Liver (tissue), 9 donors: Measurements from ENCODE around the gene PER1. TPM values are rescaled to one million over a fixed set of nuclear protein-coding genes. Genes with fewer than 3 reads are reported as not detected.
"Not testable (repeated sequence)": the region's sequence is repeated elsewhere in the genome, so short reads cannot be mapped to it uniquely, and the experiment has no call there.

Experiments
- DNase-seq: peaks from one replicate; pipeline ENCODE4 v3.0.0-alpha.2; 2017; ENCODE audit warnings: low spot score
- H3K27ac ChIP-seq, 2 donors: one replicate each; pipeline ENCODE4 v1.7.0; 2013; ENCODE audit warnings: inconsistent platforms in 2 of 2, low read length in 2 of 2, control low read depth in 1 of 2, low read depth in 1 of 2, mild to moderate bottlenecking in 1 of 2
- H3K27me3 ChIP-seq, 4 donors: one replicate each; pipeline versions ENCODE4 v1.6.1 to v1.7.0; 2013; ENCODE audit warnings: low read length in 3 of 4, inconsistent platforms in 1 of 4, mild to moderate bottlenecking in 1 of 4, moderate library complexity in 1 of 4; ENCODE audit not compliant: control insufficient read depth in 4 of 4, insufficient read depth in 4 of 4
- H3K36me3 ChIP-seq, 4 donors: one replicate each; pipeline versions ENCODE4 v1.6.1 to v1.7.0; 2013; ENCODE audit warnings: low read length in 3 of 4, mild to moderate bottlenecking in 3 of 4, low read depth in 1 of 4, moderate library complexity in 1 of 4; ENCODE audit not compliant: control insufficient read depth in 4 of 4, insufficient read depth in 3 of 4
- H3K4me1 ChIP-seq, 4 donors: one replicate each; pipeline versions ENCODE4 v1.6.1 to v1.7.0; 2013; ENCODE audit warnings: low read length in 3 of 4, mild to moderate bottlenecking in 3 of 4, moderate library complexity in 1 of 4; ENCODE audit not compliant: control insufficient read depth in 4 of 4, insufficient read depth in 4 of 4
- H3K4me3 ChIP-seq, 3 donors: one replicate each; pipeline versions ENCODE4 v1.6.1 to v1.7.0; 2013; ENCODE audit warnings: low read length in 3 of 3, control low read depth in 1 of 3, low read depth in 1 of 3, mild to moderate bottlenecking in 1 of 3
- H3K9ac ChIP-seq, 2 donors: one replicate each; pipeline ENCODE4 v1.7.0; 2013; ENCODE audit warnings: low read length in 2 of 2, mild to moderate bottlenecking in 2 of 2, moderate library complexity in 2 of 2, control low read depth in 1 of 2, low read depth in 1 of 2
- H3K9me3 ChIP-seq, 4 donors: one replicate each; pipeline versions ENCODE4 v1.6.1 to v1.7.0; 2013; ENCODE audit warnings: low read length in 3 of 4; ENCODE audit not compliant: control insufficient read depth in 4 of 4
- ATF3 ChIP-seq: IDR thresholded peaks from 2 replicates; pipeline ENCODE4 v1.6.1; 2016; ENCODE audit warnings: antibody characterized with exemption
- EGR1 ChIP-seq, 2 donors: IDR thresholded peaks; 2 replicates each; pipeline ENCODE4 v1.6.1; 2016 to 2018; ENCODE audit warnings: antibody characterized with exemption in 2 of 2, low read depth in 2 of 2
- FOXA1 ChIP-seq: IDR thresholded peaks from 2 replicates; pipeline ENCODE4 v1.6.1; 2016; ENCODE audit warnings: antibody characterized with exemption
- FOXA2 ChIP-seq: IDR thresholded peaks from 2 replicates; pipeline ENCODE4 v1.6.1; 2016; ENCODE audit warnings: antibody characterized with exemption
- GABPA ChIP-seq, 2 donors: IDR thresholded peaks in 1 of 2; conservative IDR thresholded peaks in 1 of 2; 2 replicates each; pipeline ENCODE4 v1.6.1; 2016; ENCODE audit warnings: antibody characterized with exemption in 2 of 2, mild to moderate bottlenecking in 1 of 2, moderate library complexity in 1 of 2
- HNF4A ChIP-seq, 2 donors: conservative IDR thresholded peaks; 2 replicates each; pipeline ENCODE4 v1.6.1; 2016; ENCODE audit warnings: antibody characterized with exemption in 2 of 2, mild to moderate bottlenecking in 2 of 2
- HNF4G ChIP-seq: IDR thresholded peaks from 2 replicates; pipeline ENCODE4 v1.6.1; 2016; ENCODE audit warnings: antibody characterized with exemption
- JUND ChIP-seq, 2 donors: IDR thresholded peaks; 2 replicates each; pipeline ENCODE4 v1.6.1; 2016; ENCODE audit warnings: antibody characterized with exemption in 2 of 2
- MAX ChIP-seq: IDR thresholded peaks from 2 replicates; pipeline ENCODE4 v1.6.1; 2016; ENCODE audit warnings: antibody characterized with exemption
- NR2F2 ChIP-seq: IDR thresholded peaks from 2 replicates; pipeline ENCODE4 v1.6.1; 2016; ENCODE audit warnings: antibody characterized with exemption
- RAD21 ChIP-seq, 2 donors: IDR thresholded peaks; 2 replicates each; pipeline ENCODE4 v1.6.1; 2016; ENCODE audit warnings: antibody characterized with exemption in 2 of 2, mild to moderate bottlenecking in 2 of 2
- REST ChIP-seq: IDR thresholded peaks from 2 replicates; pipeline ENCODE4 v1.6.1; 2016; ENCODE audit warnings: antibody characterized with exemption, mild to moderate bottlenecking
- RXRA ChIP-seq, 2 donors: IDR thresholded peaks; 2 replicates each; pipeline ENCODE4 v1.6.1; 2017 to 2018; ENCODE audit warnings: antibody characterized with exemption in 2 of 2, mild to moderate bottlenecking in 1 of 2
- SP1 ChIP-seq: IDR thresholded peaks from 2 replicates; pipeline ENCODE4 v1.6.1; 2018; ENCODE audit warnings: antibody characterized with exemption, mild to moderate bottlenecking
- TAF1 ChIP-seq: conservative IDR thresholded peaks from 2 replicates; pipeline ENCODE4 v1.6.1; 2016; ENCODE audit warnings: antibody characterized with exemption, mild to moderate bottlenecking
- YY1 ChIP-seq: IDR thresholded peaks from 2 replicates; pipeline ENCODE4 v1.6.1; 2016; ENCODE audit warnings: antibody characterized with exemption, mild to moderate bottlenecking
- WGBS: extraction: QIAGEN DNeasy Blood & Tissue Kit; methylation state at CpG from one replicate; pipeline ENCODE4 v1.1.7; 2013; 5-methylcytosine and 5-hydroxymethylcytosine counted together
- polyA plus RNA-seq, 2 donors: library from polyadenylated mRNA; stranded (reverse) in 1 of 2; unstranded in 1 of 2; fragments of 200-250 nt in 1 of 2; fragments of >200 nt in 1 of 2; fragmentation: Nextera tagmentation in 1 of 2; extraction: Ambion mirVana in 1 of 2; gene quantifications; one replicate each; pipeline versions ENCODE4 v1.2.1 to v1.2.3, GENCODE V29; 2013 to 2015
- total RNA-seq, 2 donors: library from RNA; depleted of rRNA; stranded (reverse); fragments of >200 nt; gene quantifications; one replicate each; pipeline ENCODE4 v1.2.3, GENCODE V29; 2014
- TF ChIP-seq, protein P1 (sequence below): IDR thresholded peaks from 2 replicates; pipeline ENCODE4 v1.6.1; 2016; ENCODE audit warnings: antibody characterized with exemption
- TF ChIP-seq, protein P2 (sequence below): fragments of 150-350 bp; IDR thresholded peaks from 2 replicates; pipeline ENCODE4 v1.5.1; 2017; ENCODE audit warnings: improper control_type of control experiment, low read depth, low read length; ENCODE audit not compliant: missing input control
- donor health status: healthy.
- donor health status: healthy.
- donor health status: healthy.
- donor health status: healthy.
- donor health status: healthy.

The PER1 gene
- total and polyA plus RNA-seq, 4 donors: 10.1 to 71.6 (median 29.7) TPM

GRCh38 chr17:8170186-8170585, 18.0 kb upstream of the PER1 start:
- WGBS: 93% methylated on average over 19 of the region's 19 CpGs
- not testable (repeated sequence) for H3K27me3 ChIP-seq, H3K27ac ChIP-seq, H3K9ac ChIP-seq, H3K4me3 ChIP-seq, DNase-seq, H3K9me3 ChIP-seq, H3K36me3 ChIP-seq
- H3K4me1 ChIP-seq: peaks cover 0 to 12% (median 5%) of the 10 kb centered on the region in 4 donors

- TF ChIP-seq FOXA2 (no peak), EGR1 (IDR thresholded peaks at IDR 0.05; ENCODE audit: low read depth in 2 of 2) (no peak), FOXA1 (no peak), GABPA (IDR thresholded peaks at IDR 0.05 in 1 of 2, conservative IDR thresholded peaks at IDR 0.05 in 1 of 2) (no peak), HNF4G (no peak), TAF1 (no peak), ATF3 (no peak), NR2F2 (no peak), SP1 (no peak), HNF4A (conservative IDR thresholded peaks at IDR 0.05) (no peak), JUND (IDR thresholded peaks at IDR 0.05) (no peak), REST (no peak), RAD21 (IDR thresholded peaks at IDR 0.05) (no peak), RXRA (IDR thresholded peaks at IDR 0.05) (no peak), MAX (no peak), YY1 (no peak)
- TF ChIP-seq, protein P1, sequence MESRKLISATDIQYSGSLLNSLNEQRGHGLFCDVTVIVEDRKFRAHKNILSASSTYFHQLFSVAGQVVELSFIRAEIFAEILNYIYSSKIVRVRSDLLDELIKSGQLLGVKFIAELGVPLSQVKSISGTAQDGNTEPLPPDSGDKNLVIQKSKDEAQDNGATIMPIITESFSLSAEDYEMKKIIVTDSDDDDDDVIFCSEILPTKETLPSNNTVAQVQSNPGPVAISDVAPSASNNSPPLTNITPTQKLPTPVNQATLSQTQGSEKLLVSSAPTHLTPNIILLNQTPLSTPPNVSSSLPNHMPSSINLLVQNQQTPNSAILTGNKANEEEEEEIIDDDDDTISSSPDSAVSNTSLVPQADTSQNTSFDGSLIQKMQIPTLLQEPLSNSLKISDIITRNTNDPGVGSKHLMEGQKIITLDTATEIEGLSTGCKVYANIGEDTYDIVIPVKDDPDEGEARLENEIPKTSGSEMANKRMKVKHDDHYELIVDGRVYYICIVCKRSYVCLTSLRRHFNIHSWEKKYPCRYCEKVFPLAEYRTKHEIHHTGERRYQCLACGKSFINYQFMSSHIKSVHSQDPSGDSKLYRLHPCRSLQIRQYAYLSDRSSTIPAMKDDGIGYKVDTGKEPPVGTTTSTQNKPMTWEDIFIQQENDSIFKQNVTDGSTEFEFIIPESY: no peak
- TF ChIP-seq, protein P2, sequence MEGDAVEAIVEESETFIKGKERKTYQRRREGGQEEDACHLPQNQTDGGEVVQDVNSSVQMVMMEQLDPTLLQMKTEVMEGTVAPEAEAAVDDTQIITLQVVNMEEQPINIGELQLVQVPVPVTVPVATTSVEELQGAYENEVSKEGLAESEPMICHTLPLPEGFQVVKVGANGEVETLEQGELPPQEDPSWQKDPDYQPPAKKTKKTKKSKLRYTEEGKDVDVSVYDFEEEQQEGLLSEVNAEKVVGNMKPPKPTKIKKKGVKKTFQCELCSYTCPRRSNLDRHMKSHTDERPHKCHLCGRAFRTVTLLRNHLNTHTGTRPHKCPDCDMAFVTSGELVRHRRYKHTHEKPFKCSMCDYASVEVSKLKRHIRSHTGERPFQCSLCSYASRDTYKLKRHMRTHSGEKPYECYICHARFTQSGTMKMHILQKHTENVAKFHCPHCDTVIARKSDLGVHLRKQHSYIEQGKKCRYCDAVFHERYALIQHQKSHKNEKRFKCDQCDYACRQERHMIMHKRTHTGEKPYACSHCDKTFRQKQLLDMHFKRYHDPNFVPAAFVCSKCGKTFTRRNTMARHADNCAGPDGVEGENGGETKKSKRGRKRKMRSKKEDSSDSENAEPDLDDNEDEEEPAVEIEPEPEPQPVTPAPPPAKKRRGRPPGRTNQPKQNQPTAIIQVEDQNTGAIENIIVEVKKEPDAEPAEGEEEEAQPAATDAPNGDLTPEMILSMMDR: no peak
- WGBS: 94% methylated on average over 3 of the region's 3 CpGs
- no peak for DNase-seq
Observed at GRCh38 chr17:8167526-8167925, 15.3 kb upstream of the PER1 start.

More at GRCh38 chr17:8167526-8167925, 15.3 kb upstream of the PER1 start:
- Histone ChIP-seq H3K9ac (no peak overlapping the region), H3K27me3 (no peaks in the 10 kb centered on the region), H3K27ac (no peak overlapping the region), H3K9me3 (no peaks in the 10 kb centered on the region), H3K36me3 (no peaks in the 10 kb centered on the region), H3K4me3 (no peak overlapping the region), H3K4me1 (peaks cover 8 to 20% (median 16%) of the 10 kb centered on the region in 4 donors)
